GM19240 (cell line): Measurements from ENCODE around the gene OSTC.

Experiments used
- DNase-seq: peaks from one replicate; pipeline ENCODE4 v3.0.0; 2011; ENCODE audit warnings: low spot score; ENCODE audit not compliant: insufficient read length

Gene OSTC

GRCh38 chr4:108714880-108715279 lies 64.5 kb downstream of the OSTC start:
- no peak for DNase-seq

- no peak for DNase-seq
Observed at GRCh38 chr4:108716340-108716739, 65.9 kb downstream of the OSTC start.

- DNase-seq, result no peak
Observed at GRCh38 chr4:108717386-108717785, 67.0 kb downstream of the OSTC start.
